IMR-90 (cell line): ENCODE measurements around the gene TUBGCP6.

ENCODE experiments used
- BHLHE40 ChIP-seq: fragments of 150-350 bp; IDR thresholded peaks from 2 replicates; pipeline ENCODE4 v1.6.1; 2016; ENCODE audit warnings: mild to moderate bottlenecking, low read depth, low read length
- CTCF ChIP-seq: conservative IDR thresholded peaks from 2 replicates; pipeline ENCODE4 v1.5.1; 2012; ENCODE audit warnings: mild to moderate bottlenecking, low read depth, low read length, improper control_type of control experiment
- POLR2A ChIP-seq: IDR thresholded peaks from 2 replicates; pipeline ENCODE4 v1.6.1; 2012; ENCODE audit warnings: mild to moderate bottlenecking, low read depth, low read length
- RAD21 ChIP-seq: IDR thresholded peaks from 2 replicates; pipeline ENCODE4 v1.6.1; 2012; ENCODE audit warnings: low read length, improper control_type of control experiment

- no peak for TF ChIP-seq CTCF
- no peak for TF ChIP-seq BHLHE40
- TF ChIP-seq POLR2A: no peak
- TF ChIP-seq RAD21: no peak
Measured at GRCh38 chr22:50208430-50208938, 36.3 kb downstream of the TUBGCP6 start.
